ENCODE results near the gene ZBED6.
"Not testable (repeated sequence)": the region's sequence is repeated elsewhere in the genome, so short reads cannot be mapped to it uniquely, and the experiment has no call there.

The ZBED6 gene

DNA sequence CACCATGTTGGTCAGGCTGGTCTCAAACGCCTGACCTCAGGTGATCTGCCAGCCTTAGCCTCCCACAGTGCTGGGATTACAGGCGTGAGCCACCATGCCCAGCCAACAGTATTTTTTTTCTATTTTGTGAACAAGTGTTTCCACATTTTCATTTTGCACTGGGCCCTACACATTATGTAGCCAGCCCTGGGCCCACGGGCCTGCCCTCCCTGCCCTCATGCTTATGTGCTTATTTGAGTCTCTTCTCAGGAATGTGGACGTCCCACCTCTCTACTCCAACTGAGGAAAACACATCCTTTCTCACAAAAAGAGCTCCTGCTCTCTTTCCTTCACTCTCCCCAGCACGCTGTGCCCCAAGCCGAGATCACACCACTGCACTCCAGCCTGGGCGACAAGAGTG lies 13.5 kb upstream of the ZBED6 start:
- no peak for DNase-seq (ENCODE audit: low read depth in 2 of 2)

- DNase-seq (ENCODE audit: low read depth in 2 of 2), result no peak
Measured at GRCh38 chr1:203789966-203790365, 5.5 kb upstream of the ZBED6 start.

- no peak for DNase-seq (ENCODE audit: low read depth in 2 of 2)
Measured at GRCh38 chr1:203791498-203791897, 3.9 kb upstream of the ZBED6 start.

DNA sequence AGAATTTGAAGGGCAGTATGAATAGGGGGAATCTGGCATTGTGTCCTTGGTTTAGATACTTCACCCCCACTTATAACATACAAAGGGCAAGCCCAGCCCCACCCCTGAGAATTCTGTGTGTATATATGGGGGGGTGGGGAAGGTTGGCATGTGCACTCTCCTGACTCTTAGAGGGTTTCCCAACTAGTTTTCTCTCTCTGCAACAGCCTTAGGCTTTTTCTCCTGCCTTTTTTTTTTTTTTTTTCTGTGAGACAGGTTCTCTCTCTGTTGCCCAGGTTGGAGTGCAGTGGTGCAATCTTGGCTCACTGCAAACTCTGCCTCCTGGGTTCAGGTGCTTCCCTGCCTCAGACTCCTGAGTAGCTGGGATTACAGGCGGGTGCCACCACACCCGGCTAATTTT lies 2.9 kb upstream of the ZBED6 start:
- no peak for DNase-seq (ENCODE audit: low read depth in 2 of 2)

DNA sequence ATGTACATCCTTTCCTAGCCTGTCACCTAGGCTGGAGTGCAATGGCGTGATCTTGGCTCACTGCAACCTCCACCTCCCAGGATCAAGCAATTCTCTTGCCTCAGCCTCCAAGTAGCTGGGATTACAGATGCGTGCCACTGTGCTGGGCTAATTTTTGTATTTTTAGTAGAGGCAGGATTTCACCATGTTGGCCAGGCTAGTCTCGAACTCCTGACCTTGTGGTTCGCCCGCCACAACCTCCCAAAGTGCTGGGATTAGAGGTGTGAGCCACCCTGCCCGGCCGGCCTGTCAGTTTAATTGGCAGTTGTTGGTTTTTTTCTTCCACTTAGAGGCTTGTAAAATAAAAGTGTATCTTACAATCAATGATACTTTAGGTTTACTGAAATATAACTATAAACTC lies 1.9 kb upstream of the ZBED6 start:
- not testable (repeated sequence) for DNase-seq (ENCODE audit: low read depth in 2 of 2)

GRCh38 chr1:203794764-203795440 lies 521 bp upstream of the ZBED6 start:
- DNase-seq (ENCODE audit: low read depth in 2 of 2), result no peak

GRCh38 chr1:203796236-203796605 lies 798 bp downstream of the ZBED6 start:
- no peak for DNase-seq (ENCODE audit: low read depth in 2 of 2)

- no peak for DNase-seq (ENCODE audit: low read depth in 2 of 2)
Measured at GRCh38 chr1:203797216-203797615, 1.8 kb downstream of the ZBED6 start.

- DNase-seq (ENCODE audit: low read depth in 2 of 2), result no peak
Measured at GRCh38 chr1:203797948-203798655, 2.7 kb downstream of the ZBED6 start.

DNA sequence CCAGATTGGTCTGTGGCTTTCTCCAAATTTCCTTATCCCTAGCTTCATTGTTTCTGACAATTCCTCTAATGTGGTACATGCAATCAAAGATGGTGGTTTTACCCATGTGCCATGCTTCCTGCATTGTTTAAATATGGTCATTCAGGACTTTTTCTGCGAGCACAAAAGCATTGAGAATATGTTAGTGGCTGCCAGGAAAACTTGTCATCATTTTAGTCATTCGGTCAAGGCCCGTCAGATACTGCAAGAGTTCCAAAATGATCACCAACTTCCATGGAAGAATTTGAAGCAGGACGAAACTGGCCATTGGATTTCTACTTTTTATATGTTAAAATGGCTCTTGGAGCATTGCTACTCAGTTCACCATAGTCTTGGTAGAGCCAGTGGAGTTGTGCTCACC lies 3.7 kb downstream of the ZBED6 start:
- DNase-seq (ENCODE audit: low read depth in 2 of 2), result no peak

DNA sequence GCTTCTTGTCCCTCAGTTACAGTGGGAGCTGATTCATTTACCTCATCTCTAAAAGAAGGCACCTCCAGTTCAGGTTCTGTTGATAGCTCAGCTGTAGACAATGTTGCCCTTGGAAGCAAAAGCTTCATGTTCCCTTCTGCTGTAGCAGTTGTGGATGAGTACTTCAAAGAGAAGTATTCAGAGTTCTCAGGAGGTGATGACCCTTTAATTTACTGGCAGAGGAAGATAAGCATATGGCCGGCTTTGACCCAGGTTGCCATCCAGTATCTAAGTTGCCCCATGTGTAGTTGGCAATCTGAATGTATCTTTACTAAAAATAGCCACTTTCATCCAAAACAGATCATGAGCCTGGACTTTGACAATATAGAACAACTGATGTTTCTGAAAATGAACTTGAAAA lies 4.5 kb downstream of the ZBED6 start:
- DNase-seq (ENCODE audit: low read depth in 2 of 2), result no peak

- no peak for DNase-seq (ENCODE audit: low read depth in 2 of 2)
Measured at GRCh38 chr1:203805689-203806088, 10.3 kb downstream of the ZBED6 start.

- no peak for DNase-seq (ENCODE audit: low read depth in 2 of 2)
Measured at GRCh38 chr1:203807196-203807595, 11.8 kb downstream of the ZBED6 start.

DNA sequence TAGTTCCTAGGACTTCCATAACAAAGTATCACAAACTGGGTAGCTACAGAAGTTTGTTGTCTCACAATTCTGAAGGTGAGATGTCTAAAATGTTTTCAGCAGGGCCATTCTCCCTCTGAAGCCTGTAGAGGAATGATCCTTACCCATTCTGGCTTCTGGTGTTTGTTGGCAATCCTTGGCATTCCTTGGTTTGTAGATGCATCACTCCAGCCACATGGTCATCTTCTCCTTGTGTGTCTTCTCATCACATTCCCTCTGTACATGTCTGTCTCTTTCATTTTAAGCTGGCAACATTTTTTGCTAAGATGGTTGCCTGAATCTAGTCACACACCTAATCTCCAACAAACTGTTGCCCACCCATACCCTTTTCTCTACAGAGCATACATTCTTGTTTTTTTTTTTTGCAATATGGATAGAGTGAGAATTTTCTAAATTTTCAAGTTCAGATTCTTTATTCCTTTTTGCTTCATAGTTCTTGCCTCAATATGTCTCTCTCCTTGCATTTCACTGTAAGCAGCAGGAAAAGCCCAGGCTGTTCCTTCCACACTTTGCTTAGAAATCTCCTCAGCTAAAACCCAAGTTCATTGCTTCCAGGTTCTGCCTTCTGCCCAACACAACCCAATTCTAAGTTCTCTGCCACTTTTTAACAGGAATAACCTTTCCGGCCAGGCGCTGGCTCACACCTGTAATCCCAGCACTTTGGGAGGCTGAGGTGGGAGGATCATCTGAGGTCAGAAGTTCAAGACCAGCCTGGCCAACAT lies 18.3 kb downstream of the ZBED6 start:
- no peak for DNase-seq (ENCODE audit: low read depth in 2 of 2)

GRCh38 chr1:203818399-203818798 lies 23.0 kb downstream of the ZBED6 start:
- DNase-seq (ENCODE audit: low read depth in 2 of 2), result no peak

GRCh38 chr1:203823306-203823705 lies 27.9 kb downstream of the ZBED6 start:
- DNase-seq (ENCODE audit: low read depth in 2 of 2), result no peak

GRCh38 chr1:203826175-203826574 lies 30.8 kb downstream of the ZBED6 start:
- DNase-seq (ENCODE audit: low read depth in 2 of 2), result no peak

DNA sequence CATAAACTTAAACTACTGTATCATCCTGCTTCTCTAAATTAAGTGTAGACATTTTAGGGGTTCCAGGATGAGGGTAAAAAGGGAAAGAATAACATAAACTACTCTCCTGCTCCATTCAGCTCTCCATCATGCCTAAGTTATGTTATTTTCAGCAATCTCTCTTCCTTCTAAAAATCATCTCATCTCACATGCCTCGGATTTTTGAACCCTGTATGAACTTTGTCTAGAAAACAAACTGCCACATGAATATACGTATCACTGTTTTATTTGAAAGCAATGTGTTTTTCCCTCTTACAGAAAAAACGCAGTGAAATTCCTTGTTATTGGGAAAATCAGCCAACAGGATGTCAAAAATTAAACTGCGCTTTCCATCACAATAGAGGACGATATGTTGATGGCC lies 32.6 kb downstream of the ZBED6 start:
- no peak for DNase-seq (ENCODE audit: low read depth in 2 of 2)

- no peak for DNase-seq (ENCODE audit: low read depth in 2 of 2)
Measured at GRCh38 chr1:203828503-203828902, 33.1 kb downstream of the ZBED6 start.

DNA sequence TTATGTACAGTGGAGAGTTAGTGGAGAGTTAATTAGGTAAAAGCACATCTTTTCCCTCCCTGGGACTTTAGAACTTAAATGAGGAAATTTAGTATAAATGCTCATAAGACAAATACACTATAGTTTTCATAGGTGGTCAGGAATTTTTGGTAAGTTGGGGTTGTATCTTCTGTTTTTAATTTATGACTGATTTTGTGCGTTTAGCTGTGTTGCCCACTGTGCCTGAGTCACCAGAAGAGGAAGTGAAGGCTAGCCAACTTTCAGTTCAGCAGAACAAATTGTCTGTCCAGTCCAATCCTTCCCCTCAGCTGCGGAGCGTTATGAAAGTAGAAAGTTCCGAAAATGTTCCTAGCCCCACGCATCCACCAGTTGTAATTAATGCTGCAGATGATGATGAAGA lies 33.8 kb downstream of the ZBED6 start:
- not testable (repeated sequence) for DNase-seq (ENCODE audit: low read depth in 2 of 2)

DNA sequence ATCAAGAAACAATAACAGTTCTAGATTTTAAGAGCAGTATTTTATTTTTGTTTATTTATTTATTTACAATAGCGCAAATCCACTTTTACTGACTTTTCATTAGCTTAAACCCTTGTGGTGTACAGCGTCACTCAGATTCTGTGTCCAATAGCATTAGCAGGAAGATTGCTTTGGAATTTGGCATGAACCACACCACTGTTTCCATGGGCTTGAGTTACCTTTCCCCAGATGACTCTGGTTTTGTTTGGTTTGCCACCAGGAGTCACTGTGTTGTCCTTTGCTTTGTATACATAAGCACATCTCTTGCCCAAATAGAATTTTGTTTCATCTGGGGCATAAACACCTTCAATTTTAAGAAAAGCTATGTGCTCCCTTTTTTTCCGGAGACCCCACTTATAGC lies 40.1 kb downstream of the ZBED6 start:
- no peak for DNase-seq (ENCODE audit: low read depth in 2 of 2)

DNA sequence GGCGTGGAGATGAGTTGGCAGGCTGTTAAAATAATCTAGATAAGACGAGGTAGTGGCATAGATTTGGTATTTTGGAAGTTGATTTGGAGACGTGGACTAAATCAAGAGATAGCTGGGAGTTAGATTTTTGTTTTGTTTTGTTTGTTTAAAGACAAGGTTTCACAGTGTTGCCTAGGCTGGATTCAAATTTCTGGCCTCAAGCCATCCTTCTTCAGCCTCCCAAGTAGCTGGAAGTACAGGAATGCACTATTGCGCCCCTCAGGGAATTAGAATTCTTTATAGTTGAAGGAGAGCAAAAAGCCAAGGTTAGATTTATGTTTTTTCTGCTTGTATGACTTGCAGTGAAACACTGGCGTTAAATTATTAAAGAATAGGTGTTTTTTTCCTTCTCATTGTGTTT lies 43.7 kb downstream of the ZBED6 start:
- DNase-seq (ENCODE audit: low read depth in 2 of 2), result no peak

GRCh38 chr1:203840208-203840808 lies 44.9 kb downstream of the ZBED6 start:
- DNase-seq (ENCODE audit: low read depth in 2 of 2), result no peak
